HG03354 (cell line): Measurements from ENCODE around the gene DIP2B.
A peak's percentile ranks its signal among the peaks of the same experiment; 100 is the strongest.

Source experiments
- ATAC-seq: cut with Tn5 transposase; IDR thresholded peaks from one replicate; pipeline ENCODE4 v1.9.1; 2021; ENCODE audit warnings: mild to moderate bottlenecking; ENCODE audit not compliant: unreplicated experiment, poor library complexity, severe bottlenecking

The DIP2B gene

DNA sequence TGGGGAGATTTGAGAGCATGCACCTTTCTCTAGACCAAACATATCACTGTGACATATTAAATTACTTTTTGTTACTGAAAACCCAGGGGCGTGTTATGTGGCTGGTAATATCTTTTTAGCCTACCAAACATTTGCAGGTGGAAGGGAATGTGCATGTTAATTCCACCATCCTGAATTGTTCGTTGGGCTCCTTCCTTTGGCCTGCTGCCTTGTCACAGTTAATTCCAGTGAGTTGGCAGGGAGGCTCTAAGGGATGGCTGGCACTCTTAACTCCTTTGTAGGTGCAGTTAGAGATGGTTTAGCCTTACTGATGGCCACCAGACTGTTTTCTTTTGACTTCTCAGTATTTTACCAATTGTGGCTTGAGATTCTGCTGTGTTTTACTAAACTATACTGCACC lies 64.5 kb downstream of the DIP2B start:
- no peak for ATAC-seq

DNA sequence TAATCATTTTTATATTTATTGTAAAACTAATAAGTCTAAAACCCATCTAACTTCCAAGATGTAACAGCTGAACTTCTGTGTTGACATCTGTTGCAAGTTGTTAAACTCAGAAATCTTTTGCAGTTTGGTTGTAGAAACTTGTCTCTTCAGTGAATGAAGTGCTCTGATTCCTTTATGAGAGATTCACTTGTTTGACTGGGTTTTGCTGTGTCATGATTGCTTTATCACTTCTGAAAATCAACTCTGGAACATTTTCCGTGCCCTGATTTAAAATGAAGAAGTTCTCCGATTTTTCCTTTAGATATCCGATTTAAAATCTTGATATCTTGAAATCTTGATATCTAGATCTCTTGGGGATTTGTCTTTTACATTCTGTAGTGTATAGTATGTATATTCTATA lies 65.1 kb downstream of the DIP2B start:
- no peak for ATAC-seq

GRCh38 chr12:50571786-50572185 lies 67.0 kb downstream of the DIP2B start:
- ATAC-seq, result no peak

- no peak for ATAC-seq
Measured at GRCh38 chr12:50572287-50572686, 67.5 kb downstream of the DIP2B start.

DNA sequence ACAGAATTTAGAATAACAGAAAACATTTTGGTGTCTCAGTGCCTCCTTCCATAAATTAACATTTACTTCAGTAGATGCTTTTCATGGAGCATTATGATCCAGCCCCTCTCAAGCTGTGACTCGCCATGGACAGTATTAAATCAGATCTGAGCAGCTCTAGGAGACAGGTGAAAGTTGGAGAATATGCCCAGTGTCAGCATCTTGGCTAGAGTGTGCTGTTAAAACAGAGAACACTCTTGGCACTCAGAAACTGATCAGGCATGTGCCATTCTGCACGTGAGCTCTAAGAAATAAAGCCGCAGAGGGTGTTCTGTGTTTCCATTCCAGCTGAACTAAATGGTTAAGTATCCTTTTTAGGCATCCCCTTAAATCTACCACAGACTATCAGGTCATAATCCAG lies 68.0 kb downstream of the DIP2B start:
- ATAC-seq, result no peak

DNA sequence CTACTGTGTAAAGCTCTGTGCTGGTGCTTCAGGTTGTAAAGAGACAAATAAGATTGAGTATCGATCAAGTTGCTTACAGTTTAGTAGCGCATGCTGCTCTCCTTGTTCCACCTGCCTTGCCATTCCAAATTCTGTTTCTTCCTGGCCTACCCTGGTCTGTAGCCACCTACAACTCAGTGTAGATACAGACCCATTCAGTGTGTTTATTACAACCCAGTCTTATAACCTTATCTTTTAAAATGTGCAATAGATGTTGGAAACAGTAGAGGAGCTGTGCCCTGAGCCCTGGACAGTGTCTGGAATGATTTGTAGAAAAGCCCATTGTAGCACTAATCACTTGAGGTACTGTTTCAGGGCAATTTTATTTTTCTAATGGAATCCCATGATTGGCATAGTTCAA lies 68.5 kb downstream of the DIP2B start:
- ATAC-seq, result no peak

DNA sequence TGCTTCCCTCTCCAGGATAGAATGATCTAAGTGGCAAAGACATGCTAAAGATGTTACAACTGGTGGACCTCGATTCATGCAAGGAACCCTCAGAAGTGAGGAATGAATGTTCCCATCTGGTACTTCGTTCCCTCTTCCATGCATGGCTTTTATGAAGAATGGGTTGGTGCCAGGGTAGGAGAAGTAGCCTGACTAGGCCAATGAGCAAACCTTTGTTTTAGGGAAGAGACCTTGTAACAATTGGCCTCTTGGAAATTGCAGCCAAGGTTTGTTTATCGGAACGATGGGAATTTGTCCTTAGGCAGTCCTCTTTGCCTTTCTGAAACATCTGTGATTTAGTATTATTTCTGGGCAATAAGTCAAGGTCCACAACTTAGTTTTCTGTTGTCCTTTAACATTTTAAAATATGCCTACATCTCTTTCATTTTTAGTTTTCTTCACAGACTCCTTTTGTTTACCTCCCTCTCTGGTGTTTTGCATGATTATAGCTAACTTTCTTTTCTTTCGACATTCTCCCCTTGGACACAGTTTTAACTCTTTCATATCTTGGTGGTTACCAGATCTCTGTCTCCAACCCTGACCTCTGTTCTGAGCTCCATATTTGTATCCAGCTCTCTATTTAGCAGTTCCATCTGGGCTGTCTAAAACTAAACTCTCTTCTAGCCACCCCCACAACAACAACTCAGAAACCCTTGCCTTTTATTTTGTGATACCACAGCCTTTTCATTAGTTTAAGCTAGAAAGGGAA lies 70.0 kb downstream of the DIP2B start:
- no peak for ATAC-seq

DNA sequence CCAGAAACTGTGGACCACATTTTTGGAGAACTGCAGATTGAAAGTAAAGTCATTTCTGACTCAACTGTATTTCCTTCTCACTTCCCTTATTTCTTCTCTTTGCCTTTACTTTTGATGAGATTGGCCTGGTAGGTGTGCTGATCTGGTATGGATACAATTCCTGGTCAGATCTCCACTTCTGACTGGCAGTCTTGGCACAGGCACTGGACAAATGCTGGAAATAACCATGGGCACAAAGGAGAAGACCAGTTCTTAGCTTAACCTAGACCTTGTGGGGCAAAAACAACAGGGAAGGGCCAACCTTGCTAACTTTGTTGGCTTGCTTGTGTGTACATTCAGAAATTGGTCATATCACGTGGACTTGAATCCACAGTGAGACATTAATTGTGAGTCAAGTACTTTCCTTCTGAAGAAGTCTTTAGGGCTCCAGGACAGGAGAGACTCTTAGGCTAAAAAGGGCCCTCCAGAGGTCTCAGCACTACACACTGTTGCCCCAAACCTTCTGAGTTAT lies 75.0 kb downstream of the DIP2B start:
- ATAC-seq, result no peak

DNA sequence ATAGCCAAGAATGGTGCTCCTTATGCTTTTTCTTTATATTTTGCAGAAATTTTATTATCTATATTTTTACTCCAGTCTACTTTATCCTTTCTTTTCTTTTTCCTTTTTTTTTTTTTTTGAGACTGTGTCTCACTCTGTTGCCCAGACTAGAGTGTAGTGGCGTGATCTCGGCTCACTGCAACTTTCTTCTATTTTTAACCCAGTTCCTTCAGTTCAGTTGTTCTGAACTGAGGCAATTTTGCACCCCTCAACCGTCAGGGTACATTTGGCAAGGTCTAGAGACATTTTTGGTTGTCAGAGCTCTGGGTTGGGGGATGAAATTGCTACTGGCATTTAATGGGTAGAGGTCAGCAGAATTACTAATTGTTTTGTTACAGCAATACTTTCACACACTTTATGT lies 75.7 kb downstream of the DIP2B start:
- ATAC-seq, result no peak

- ATAC-seq, result no peak
Measured at GRCh38 chr12:50581226-50582184, 76.7 kb downstream of the DIP2B start.

- ATAC-seq, result no peak
Measured at GRCh38 chr12:50584135-50584534, 79.3 kb downstream of the DIP2B start.

- ATAC-seq, result no peak
Measured at GRCh38 chr12:50589650-50590435, 85.1 kb downstream of the DIP2B start.

DNA sequence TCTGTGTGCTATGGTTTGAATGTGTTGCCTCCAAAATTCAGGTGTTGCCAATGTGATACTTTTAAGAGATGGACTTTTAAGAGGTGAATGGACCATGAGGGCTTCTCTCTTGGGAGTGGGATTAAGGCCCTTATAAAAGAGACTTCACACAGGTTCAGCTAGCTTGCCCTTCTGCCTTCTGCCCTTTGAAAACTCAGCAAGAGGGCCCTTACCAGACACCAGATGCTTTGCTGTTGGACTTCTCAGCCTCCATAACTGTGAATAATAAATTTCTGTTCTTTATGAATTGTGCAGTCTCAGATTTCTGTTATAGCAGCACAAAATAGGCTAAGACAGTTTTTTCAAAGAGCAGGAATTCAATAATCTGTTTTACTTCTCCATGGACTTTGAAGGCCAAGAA lies 86.1 kb downstream of the DIP2B start:
- ATAC-seq, result no peak

- ATAC-seq, result no peak
Measured at GRCh38 chr12:50595667-50596066, 90.9 kb downstream of the DIP2B start.

- ATAC-seq, result peak; percentile 95
Measured at GRCh38 chr12:50597200-50598195, 92.7 kb downstream of the DIP2B start.

GRCh38 chr12:50598321-50598862 lies 93.6 kb downstream of the DIP2B start:
- no peak for ATAC-seq

DNA sequence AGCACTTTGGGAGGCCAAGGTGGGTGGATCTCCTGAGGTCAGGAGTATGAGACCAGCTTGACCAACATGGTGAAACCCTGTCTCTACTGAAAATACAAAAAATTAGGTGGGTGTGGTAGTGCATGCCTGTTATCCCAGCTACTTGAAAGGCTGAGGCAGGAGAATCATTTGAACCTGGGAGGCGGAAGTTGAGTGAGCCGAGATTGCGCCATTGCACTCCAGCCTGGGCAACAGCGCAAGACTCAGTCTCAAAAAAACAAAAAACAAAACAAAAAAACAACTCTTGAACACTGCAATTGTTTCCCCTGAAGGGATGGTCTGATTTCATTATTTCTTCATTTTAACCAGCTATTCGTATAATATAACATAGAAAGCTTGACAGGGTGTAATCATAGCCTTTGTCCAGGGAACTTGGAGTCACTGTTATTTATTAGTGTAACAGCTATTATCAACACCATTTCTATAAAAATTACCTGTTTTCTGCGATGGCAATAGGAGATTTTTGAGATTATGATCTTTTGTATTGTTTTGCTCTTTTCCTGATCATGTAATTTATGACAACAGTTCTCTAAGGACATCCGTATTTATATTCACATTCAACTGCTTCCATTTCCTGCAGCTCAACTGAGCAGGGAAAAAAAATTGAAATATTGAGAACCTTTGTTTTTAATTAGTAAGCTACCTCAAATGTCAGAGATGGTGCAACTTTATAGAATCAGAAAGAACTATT lies 94.7 kb downstream of the DIP2B start:
- no peak for ATAC-seq

- no peak for ATAC-seq
Measured at GRCh38 chr12:50600364-50600763, 95.6 kb downstream of the DIP2B start.
